Measurements from ENCODE around the gene RNU6-7.

Gene RNU6-7

DNA sequence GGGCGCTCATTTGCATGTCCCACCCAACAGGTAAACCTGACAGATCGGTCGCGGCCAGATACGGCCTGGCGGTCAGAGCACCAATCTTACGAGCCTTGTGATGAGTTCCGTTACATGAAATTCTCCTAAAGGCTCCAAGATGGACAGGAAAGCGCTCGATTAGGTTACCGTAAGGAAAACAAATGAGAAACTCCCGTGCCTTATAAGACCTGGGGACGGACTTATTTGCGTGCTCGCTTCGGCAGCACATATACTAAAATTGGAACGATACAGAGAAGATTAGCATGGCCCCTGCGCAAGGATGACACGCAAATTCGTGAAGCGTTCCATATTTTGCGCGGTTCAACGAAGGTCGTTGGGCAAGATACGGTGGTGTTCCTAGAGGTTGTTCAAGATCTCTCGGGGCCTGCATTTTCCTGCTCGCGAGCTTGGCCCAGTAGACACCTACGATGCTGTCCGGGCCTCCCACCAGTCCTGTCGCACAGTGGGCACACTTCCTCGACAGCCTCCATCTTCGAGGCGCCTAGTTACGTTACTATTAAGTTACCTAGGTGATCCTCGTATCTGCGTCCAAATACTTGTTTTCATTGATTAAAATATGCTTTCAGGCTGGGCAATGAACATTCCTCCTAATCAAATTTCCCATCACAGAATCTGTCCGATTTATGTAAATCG, at the start of gene RNU6-7:
RNU6-7 (plus strand) TSS at position 230 of the 675 bp plus-strand sequence.
- peak; percentile 47 for DNase-seq

DNA sequence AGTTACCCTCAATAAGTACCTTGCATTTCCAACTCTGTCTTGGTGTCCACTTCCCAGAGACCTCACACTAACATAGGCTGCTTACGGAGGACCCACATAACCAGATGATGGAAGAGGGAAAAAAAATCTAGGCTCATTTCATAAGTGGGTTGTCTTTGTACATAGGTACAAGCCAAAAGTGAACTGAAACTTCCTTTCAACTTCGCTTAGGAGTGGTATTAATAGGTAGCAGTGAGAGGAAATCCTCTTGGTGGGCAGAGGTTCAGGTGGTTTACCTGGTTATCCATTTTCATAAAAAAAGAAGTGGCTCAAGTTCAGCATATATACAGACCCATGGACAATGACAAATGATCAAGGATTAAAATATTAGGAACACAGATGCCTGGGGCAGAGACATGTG, 35.8 kb upstream of the RNU6-7 start:
- DNase-seq = no peak

DNA sequence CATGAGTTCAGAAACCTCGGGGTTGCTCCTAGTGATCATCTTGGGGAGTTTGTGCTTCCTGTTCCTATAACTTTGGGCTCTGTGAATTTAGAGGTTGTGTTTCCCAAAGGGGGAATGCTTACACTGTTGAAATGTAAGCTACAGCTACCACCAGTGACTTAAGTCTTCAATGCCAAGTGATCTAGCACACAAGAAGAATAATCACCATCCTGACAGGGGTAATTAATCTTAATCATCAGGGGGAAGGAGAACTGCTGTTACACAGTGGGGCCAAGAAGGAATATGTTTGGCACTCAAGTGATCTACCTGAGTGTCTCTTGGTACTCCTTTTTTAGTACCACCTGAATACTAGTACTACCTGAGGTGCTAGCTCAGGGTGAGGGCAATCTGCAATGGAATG, 34.9 kb upstream of the RNU6-7 start:
- no peak for DNase-seq

DNA sequence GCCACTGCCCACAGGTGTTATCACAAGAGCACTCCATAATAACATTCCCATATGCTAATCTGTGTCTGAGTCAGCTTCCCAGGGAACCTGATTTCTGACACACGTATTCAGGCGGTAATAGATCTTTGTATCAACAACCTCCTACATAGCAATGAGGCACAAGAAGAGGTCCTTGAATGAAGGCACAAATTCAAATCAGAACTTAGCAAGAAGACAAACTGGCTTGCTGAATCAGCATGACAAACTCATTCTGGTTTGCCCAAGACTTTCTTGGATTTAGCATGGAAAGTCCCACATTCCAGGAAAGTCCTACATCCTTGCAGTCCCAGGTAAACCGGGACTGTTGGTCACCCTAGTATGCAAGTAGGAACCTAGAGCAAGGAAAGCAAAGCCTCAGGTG, 33.9 kb upstream of the RNU6-7 start:
- DNase-seq = no peak

DNA sequence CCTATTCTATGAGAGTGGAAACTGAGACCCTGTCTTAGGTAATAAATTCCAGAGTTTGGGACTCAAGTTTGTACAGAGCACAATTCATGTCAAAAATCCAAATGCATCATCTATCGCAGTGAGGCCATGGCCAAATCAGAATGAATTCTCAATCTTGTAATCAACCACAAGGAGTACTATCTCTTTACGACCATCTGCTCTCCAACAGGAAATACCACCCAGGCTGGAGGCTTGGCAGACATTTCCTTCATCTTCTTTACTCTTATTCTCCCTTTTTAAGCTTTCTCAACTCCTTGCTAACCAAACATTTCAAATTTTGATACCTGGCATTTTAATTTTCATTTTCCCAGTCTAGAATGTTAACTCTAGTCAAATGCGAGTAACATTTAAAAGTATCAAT, 32.7 kb upstream of the RNU6-7 start:
- DNase-seq = peak; percentile 84

DNA sequence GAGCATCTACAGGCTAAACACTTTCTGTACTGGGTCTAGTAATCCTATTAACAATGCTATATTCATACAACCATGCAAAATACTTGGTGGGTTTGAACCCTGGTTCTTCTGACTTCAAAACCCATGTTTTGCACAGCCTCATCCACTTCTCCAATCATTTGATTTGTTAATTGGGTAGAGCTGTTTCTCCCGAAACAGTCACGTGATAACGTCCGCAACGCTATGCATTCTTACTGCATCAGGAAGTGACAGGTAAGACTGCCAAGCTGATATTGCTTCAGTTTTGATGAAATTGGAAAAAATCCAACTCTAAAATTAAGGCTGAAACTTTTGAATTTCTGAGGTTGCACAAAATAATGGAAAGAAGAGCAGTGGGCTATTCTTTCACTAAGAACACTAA, 30.4 kb upstream of the RNU6-7 start:
- no peak for DNase-seq

DNA sequence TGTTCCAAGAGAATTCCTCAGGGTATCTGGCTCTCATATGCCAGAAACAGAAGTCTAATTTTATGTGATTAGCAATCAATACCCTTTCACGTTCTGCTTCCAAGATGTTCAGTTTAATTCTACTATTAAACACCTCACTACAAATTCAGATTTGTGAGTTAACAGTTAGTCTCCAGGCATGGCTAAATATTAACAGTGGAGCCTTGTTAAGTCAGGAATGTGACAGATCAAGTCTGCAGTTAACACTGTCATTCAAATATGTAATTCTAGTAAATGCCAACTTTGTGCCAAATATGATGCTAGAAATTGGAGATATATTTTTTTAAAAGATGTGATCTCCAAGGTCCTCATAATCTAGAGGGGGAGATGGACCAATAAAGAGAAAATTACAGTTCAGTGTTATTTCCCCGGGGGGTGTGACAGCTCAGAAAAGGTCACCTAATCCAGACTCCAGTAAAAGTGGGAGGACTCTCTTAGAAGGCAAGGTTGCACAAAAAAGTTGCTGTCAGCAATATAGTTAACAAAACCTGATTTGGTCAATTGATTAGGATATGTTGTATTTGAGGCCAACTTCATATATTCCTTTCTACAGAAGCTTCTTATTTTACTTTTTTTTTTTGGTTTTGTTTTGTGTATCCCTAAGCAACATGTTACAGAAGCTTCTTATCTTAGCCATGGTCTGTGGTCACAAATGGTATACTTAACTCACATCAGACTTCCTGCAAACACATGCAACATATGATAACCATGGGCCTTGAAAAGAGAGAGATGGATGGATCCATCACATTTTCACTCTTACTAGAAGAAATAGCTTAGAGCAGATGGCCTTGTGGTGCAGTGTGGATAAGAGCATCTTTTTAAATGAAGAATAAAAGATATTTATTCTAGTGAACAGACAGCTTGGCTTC, 18.4 kb upstream of the RNU6-7 start:
- DNase-seq = peak; percentile 63

DNA sequence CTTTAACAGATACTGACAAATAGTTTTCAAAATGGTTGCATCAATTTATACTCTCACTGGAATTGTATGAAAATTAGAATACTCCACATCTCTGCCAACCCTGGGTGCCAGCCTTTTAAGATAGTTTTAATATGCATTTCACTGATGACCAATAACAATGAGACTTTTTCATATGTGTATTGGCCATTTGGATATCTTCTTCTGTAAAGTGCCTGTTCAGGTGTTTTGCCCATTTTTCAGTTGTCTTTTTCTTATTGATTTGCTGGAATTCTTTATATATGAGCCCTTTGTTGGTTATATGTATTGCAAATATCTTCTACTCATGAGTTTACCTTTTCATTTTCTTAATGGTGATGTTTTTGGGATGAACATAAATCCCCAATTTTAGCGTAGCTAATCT, 16.7 kb upstream of the RNU6-7 start:
- no peak for DNase-seq

DNA sequence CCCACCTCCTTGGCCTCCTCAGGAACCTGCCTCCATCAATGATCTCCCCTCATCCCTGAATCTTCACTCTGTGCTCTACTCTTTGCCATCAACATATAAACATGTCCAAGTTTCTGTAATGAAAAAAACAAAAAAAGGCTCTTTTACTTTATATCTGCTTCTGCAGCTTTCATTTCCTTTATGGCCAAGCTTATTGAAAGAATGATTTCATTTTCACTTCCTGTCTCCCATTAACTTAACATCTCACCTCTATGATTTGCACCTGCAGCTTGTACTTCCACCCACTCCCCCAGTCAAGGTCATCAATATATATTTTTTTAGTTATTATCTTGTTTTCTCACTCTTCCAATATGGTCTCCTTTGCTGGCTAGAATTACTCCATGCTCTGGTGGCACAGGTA, 15.6 kb upstream of the RNU6-7 start:
- no peak for DNase-seq

DNA sequence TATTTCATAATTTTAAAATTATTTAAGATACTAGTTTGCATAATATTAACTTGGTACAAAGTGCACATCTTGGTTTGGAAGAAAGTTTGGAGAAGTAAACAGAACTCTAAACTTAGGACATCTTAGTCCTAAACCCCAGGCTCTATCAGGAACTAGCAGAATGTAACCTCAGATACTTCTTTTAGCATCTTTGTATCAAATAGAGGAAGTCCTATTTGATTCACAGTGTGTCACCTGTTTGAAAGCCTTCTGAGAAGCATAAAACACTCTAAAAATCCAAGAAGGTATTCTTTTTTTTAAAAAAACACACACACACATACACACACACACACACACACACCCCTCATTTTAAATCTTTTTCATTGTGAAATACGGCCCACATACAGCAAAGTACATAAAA, 12.0 kb upstream of the RNU6-7 start:
- no peak for DNase-seq

DNA sequence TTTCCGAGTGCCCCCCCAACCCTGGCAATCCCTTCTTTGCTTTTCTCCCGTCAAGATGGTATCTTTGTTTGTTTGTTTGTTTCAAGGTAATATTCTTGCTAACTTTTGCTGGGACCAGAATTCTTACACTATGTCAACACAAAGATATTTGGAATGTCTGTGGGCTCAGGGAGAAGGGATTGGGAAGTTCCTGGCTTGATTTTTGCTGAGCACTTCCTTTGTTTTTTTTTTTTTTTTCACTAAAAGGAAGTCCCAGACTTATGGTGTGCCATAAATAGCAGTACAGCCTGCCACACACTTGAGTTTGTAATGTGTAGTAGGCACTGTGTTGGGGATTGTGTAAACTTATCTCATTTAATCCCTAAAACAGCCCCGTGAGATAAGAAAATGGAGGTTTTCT, 11.2 kb upstream of the RNU6-7 start:
- no peak for DNase-seq

DNA sequence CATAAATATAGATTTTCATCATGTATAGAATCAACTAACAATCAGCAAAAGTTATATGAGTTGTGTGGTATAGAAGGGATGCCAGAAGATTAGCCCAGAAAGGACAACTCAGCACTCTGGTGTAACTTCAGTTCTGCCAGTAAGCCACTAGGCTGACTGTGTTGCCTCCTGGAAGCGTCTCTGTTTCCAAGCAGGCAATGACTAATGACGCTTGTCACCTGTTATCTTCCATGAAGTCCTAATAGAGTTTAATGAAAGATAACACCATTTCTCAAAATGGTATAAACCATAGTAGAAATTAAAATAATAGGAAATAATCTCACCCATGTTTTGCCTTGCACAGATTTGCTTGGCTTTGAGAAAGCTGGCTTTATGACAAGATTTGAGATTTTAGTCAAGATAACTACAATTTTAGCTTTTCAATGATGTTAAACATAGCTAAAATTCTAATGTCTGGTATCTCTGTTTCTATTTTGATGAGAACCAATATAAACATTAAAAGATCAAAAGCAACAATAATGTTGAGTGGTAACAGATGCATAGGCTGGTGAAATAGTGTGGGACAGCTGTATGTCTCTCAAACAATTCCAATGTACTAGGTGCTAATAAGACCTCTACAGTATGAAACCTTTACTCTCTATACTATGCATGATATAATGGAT, 9.0 kb upstream of the RNU6-7 start:
- no peak for DNase-seq

DNA sequence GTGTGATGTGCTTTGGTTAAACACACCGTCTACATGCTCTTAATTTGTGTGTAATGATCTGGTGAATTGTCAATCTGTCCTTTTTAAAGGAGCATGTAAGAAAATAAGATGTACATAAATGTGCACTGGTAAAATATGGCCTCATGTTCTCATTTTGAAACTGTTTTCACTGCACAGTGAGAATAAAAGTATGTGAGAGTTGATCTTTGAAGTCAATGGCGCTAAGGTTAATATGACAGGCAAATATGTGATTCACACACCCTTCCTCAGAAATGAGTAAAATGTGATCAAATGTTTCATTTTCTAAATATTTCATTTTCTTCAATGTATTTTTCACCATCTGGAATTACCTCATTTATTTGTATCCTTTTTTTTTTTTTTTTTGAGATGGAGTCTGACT, 8.3 kb upstream of the RNU6-7 start:
- DNase-seq = no peak

DNA sequence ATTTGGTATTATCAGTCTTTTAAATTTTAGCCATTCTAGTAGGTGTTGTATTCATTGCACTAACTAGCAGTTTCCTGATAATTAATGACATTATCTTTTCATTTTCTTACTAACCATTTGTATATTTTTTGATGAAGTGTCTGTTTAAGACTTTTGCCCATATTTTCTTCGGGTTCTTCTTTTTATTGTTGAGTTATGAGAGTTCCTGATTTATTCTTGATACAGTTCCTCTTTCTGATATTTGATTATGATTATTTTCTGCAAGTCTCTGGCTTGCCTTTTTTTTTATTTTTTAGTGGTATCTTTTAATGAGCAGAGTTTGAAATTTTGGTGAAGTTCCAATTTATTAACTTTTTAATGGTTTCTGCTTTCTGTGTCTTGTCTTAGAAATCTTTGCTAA, 6.2 kb upstream of the RNU6-7 start:
- DNase-seq = no peak

DNA sequence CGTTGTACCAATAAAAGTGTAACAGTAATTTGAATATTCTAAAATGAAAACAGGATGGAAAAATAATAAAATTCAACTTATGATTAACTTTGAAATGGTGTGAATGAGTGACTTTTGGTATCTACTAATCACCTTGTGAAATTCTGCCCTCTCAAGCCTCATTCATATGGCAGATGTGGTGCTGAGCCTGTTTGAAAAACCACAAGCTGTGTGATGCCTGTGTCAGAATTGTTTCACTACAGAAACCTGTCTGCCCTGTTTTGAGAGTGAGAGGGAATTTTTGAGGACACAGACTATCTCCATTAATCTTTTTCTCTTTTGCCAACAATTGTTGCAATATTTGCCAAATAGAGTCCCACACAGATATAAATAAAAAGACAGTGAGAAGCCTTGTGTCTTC, 3.9 kb upstream of the RNU6-7 start:
- DNase-seq = no peak

DNA sequence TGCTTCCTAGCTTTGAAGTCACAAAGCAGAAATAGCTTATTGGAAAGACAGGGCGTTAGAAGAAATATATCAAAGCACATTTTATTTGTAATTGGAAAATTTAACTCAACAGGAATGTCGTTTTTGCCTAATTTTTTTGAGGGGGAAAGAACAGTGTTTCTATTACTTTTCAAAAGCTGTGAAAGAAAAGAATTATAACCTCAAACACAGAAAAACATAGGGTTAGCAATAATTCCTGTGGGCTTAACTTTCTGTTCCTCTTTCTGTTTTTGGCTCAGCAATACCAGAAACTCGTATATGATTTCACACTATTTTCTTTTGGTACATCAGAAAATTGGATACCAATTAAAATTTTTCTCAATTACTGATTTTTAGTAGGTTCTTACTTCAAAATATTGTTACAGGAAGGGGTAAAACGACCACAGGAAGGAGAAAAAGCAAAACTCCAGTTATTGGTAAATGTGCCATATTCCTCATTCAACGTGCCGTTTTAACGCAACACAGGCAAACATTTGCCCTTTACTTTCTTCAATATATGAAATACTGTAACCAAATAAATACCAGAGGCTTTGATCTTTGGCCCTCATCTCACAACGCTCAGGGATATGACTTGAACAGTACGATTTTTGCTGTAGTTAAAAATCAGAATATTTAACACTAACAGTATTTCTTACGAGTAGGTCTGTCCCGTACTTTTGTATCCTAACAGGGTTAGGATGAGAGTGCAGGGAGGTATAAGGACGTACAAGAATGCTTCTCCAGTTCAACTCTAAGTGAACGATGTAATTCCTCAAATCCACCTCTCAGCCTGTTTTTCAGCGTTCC, 1.3 kb upstream of the RNU6-7 start:
- peak; percentile 15 for DNase-seq

DNA sequence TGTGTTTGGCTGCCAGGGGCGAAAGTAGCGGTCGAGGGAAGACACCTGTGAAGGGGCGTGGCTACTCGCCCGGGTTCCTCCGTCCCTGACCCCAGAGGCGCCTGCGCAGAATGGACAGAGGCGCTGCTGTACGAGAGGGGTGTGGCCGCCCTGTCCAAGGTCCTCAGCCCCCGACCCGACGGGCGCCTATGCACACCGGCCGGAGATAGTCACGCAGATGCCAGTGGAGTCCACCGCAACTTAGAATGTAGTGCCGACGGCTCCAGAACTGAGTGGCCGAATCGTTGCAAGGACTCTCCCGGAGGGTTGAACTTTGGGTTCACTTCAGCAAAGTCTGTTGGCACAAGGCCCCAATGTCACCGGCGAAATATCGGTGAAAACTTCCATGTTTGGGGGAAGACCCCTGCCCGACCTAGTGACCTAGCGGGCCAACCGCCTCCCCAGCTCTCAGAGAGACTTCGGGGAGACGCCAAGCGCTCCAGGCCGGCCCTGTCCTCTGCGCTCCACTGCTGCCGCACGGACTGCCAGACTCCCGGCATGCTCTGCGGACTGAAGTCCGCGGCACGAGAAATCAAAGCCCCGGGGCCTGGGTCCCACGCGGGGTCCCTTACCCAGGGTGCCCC, 541 bp upstream of the RNU6-7 start:
- DNase-seq = peak; percentile 84

DNA sequence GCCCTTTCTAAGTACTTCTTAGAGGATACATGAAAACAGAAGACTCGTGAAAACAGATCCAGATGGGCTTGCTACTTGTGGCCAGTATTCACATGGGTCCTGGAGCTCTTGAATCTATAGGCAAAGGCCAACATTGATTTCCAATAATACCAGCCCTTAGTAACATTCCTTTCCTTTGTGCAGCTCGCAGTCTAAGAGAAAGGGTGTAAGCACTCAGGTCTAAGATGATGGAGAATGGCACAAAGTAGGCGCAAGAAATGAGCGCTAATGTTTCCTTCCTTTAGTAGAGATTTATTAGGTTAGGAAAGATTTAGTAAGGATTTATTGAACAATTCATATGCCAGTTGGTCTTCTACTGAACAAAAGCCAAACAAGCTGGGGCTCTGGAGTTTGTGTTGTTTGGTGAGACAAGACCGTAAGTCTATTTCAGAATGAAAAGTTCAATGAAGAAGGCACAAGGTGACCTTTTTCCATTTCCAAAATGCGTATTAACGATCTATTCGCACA, 699 bp downstream of the RNU6-7 start:
- DNase-seq = peak; percentile 22

DNA sequence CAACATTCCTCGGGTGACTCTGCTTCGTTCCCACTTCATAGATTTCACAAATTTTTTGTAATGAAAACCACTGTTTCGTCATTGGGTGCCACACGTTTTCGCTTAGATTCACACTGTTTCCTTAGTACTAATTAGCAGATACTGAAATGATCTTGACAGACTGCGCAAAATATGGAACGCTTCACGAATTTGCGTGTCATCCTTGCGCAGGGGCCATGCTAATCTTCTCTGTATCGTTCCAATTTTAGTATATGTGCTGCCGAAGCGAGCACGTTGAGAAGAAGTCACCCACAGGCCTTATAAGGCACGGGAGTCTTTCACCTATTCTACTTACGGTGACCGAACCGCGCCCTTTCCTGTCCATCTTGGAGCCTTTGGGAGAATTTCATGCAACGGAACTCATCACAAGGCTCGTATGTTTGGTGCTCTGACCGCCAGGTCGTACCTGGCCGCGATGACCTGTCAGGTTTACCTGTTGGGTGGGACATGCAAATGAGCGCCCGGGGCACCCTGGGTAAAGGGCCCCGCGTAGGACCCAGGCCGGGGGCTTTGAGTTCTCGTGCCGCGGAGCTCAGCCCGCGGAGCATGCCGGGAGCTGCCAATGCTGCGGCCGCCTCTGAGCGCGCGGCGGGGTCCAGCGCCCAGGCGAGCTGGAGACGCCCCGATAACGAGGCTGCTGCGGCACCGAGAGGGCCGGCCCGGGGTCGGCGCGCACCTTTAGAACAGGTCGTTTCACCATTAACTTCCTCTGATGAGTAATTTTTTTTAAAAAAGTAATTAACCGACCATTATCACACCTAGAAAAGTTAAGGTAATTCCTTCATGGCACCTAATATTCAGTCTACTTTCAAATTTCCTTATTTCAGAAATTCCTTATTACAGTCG, 1.4 kb downstream of the RNU6-7 start, which contains the start of gene RNU6-8:
RNU6-8 (minus strand) TSS at position 272 of the 885 bp plus-strand sequence.
- peak; percentile 96 for DNase-seq

DNA sequence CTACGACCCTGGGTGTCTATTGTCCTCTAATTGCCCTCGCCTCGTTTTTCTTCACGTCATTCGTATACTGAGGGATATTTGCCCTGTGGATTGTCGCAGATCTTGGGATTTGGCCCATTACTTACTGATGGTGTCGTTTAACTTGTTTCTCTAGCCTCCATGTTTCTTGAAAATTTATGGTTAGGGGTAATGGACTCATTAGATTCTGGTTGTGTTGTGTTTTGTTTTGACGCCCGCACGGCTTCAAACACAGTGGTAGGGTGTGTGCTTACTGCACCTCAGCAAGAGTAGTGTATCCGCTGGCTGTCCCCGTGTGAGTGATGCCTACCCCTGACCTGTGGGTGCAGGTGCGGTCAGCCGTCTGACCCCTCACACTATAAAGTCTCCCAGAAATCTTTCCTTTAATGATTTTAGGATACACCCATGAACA, 2.1 kb downstream of the RNU6-7 start:
- peak; percentile 27 for DNase-seq

DNA sequence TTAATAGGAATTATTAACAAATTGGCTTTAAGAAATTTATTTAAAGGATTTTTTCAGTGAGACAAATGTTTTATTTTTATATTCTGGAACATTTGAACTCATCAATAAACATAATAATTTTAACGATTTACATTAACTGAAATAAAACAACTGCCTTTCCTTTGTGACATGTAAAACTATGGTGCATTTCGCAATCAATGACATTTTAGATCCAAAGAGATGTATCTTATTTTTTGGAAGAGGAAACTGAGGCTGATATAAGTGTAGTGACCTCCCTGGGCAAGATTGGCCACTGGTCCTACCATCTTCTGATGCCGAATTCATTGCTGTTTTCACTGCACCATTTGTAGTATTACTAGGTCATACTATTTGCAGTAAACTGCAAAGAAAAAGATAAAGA, 3.7 kb downstream of the RNU6-7 start:
- no peak for DNase-seq
